K562 (cell line): Measurements from ENCODE around the gene ARAP1. TPM values are rescaled to one million over a fixed set of nuclear protein-coding genes. Genes with fewer than 3 reads are reported as not detected.
A peak's percentile ranks its signal among the peaks of the same experiment; 100 is the strongest.

ENCODE experiments used
- CCNT2 ChIP-seq: IDR thresholded peaks from 2 replicates; pipeline ENCODE4 v1.6.1; 2011; ENCODE audit warnings: borderline replicate concordance, low read depth, mild to moderate bottlenecking, moderate library complexity, mixed read lengths, low read length; ENCODE audit not compliant: insufficient read length; ENCODE audit errors: extremely low read depth
- L3MBTL2 ChIP-seq: fragments of 450-650 bp; IDR thresholded peaks from 2 replicates; pipeline ENCODE4 v1.6.1; 2016; ENCODE audit warnings: mild to moderate bottlenecking, moderate library complexity
- MAZ ChIP-seq, 2 experiments: fragments of 450-650 bp in 1 of 2; sonication (generic) in 1 of 2; formaldehyde crosslinking; IDR thresholded peaks in 1 of 2; conservative IDR thresholded peaks in 1 of 2; 2 replicates each; pipeline versions ENCODE4 v1.4.0 to v1.5.0; 2020; ENCODE audit warnings: mild to moderate bottlenecking in 1 of 2, missing genetic modification reagents in 1 of 2
- NONO ChIP-seq, 2 experiments: fragments of 200-400 bp in 1 of 2; fragments of 450-650 bp in 1 of 2; formaldehyde crosslinking in 1 of 2; IDR thresholded peaks; 2 replicates each; pipeline ENCODE4 v1.6.1; 2017; ENCODE audit warnings: low read depth in 2 of 2, mild to moderate bottlenecking in 2 of 2, moderate library complexity in 2 of 2, low read length in 1 of 2
- NRF1 ChIP-seq, 2 experiments: fragments of 450-650 bp; IDR thresholded peaks in 1 of 2; conservative IDR thresholded peaks in 1 of 2; 2 replicates each; pipeline ENCODE4 v1.6.1; 2014; ENCODE audit warnings: mild to moderate bottlenecking in 2 of 2
- TGIF2 ChIP-seq: sonication (generic); formaldehyde crosslinking; IDR thresholded peaks from 2 replicates; pipeline ENCODE4 v1.8.1; 2022; ENCODE audit warnings: mild to moderate bottlenecking, missing genetic modification reagents, moderate library complexity
- polyA plus RNA-seq, 8 experiments: library from polyadenylated mRNA; depleted of rRNA in 4 of 8; stranded (reverse) in 5 of 8; unstranded in 3 of 8; fragments of >200 nt; fragmentation: Nextera tagmentation in 2 of 8; fragmentation: Illumina TruSeq in 1 of 8; extraction: Ambion mirVana in 2 of 8; extraction: Trizol in 1 of 8; gene quantifications; 2 replicates each; pipeline versions ENCODE4 v1.2.1 to v1.2.3, GENCODE V29; 2011 to 2014; ENCODE audit warnings: inconsistent platforms in 1 of 8, missing spikeins in 1 of 8
- total RNA-seq, 7 experiments: library from RNA; depleted of rRNA in 6 of 7; stranded (reverse); fragments of >200 nt in 6 of 7; fragmentation: Illumina TruSeq in 2 of 7; extraction: Trizol in 2 of 7; gene quantifications; 2 replicates each; pipeline versions ENCODE4 v1.2.1 to v1.2.3, GENCODE V29; 2011 to 2021; ENCODE audit warnings: low replicate concordance in 1 of 7
- TF ChIP-seq, protein P1 (sequence below): sonication (generic); formaldehyde crosslinking; IDR thresholded peaks from 2 replicates; pipeline ENCODE4 v1.8.1; 2023; ENCODE audit warnings: mild to moderate bottlenecking, missing genetic modification reagents
- TF ChIP-seq, protein P2 (sequence below): IDR thresholded peaks from 2 replicates; pipeline ENCODE4 v1.6.1; 2012; ENCODE audit warnings: low read depth, low read length, improper control_type of control experiment, borderline replicate concordance
- TF ChIP-seq, protein P3 (sequence below): fragments of 250-450 bp; sonication (Bioruptor Pico); IDR thresholded peaks from 2 replicates; pipeline ENCODE4 v1.4.0; 2020
- TF ChIP-seq, protein P4 (sequence below): fragments of 200-800 bp; sonication (Bioruptor generic); IDR thresholded peaks from 2 replicates; pipeline ENCODE4 v1.6.1; 2017; ENCODE audit warnings: missing genetic modification characterization, missing compliant biosample characterization

ARAP1 gene
- total and polyA plus RNA-seq, 9 of the 15 experiments (the other 6 are each of a cell fraction or from before 2014, with no cell fraction given): 0.23 to 67.0 (median 24.6) TPM

DNA sequence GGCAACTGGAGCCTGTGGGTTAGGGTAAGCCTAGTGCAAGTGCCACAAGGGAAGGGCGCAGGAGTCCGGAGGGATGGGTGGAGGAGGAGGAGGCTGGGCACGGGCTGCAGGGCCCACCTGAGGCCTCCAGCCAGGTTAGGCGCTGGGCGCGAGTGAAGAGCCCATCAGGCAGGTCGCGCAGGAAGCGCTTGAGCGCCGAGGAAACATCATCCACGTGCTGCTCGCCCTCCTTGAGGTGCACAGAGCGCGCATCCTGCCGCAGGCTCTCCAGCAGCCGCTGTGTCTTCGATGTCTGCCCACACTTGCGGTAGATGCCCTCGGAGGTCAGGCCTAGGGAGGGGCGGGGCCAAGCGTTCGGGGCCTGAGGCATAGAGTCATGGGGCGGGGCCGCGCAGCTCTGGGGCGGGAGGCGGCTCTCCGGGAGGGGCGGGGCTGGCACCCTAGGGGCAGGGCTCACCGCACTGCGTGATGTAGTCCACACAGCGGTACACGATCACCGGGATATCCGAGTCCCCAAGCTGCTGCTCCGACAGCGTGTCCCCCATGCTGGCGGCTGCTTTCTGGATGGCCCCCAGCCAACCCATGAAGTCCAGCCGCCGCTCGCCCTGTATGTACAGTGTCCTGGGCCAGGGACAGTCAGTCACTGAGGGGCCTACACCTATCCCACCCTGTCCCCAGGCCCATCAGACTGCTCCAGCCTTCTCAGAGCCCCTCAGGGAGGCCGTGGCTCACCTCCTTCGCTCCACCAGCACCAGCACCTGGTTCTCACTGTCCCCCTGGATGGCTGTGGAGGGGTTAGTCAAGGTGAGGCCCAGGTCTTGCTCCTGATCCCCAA, 55.1 kb downstream of the ARAP1 start (continued):
- TF ChIP-seq NONO (IDR thresholded peaks at IDR 0.05; ENCODE audit: low read depth in 2 of 2, low read length in 1 of 2) (no peak), L3MBTL2 (no peak), TGIF2 (CRISPR knock-in tag) (no peak), MAZ (CRISPR knock-in tag; conservative IDR thresholded peaks at IDR 0.05 in 1 of 2, IDR thresholded peaks at IDR 0.05 in 1 of 2) (peak in 1 of 2 experiments; percentile 62; a peak in 2 of 4 replicates), CCNT2 (peak; percentile 45), NRF1 (conservative IDR thresholded peaks at IDR 0.05 in 1 of 2, IDR thresholded peaks at IDR 0.05 in 1 of 2) (peak; percentile 72)
- TF ChIP-seq, protein P1, sequence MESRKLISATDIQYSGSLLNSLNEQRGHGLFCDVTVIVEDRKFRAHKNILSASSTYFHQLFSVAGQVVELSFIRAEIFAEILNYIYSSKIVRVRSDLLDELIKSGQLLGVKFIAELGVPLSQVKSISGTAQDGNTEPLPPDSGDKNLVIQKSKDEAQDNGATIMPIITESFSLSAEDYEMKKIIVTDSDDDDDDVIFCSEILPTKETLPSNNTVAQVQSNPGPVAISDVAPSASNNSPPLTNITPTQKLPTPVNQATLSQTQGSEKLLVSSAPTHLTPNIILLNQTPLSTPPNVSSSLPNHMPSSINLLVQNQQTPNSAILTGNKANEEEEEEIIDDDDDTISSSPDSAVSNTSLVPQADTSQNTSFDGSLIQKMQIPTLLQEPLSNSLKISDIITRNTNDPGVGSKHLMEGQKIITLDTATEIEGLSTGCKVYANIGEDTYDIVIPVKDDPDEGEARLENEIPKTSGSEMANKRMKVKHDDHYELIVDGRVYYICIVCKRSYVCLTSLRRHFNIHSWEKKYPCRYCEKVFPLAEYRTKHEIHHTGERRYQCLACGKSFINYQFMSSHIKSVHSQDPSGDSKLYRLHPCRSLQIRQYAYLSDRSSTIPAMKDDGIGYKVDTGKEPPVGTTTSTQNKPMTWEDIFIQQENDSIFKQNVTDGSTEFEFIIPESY: peak; percentile 95
- TF ChIP-seq, protein P2, sequence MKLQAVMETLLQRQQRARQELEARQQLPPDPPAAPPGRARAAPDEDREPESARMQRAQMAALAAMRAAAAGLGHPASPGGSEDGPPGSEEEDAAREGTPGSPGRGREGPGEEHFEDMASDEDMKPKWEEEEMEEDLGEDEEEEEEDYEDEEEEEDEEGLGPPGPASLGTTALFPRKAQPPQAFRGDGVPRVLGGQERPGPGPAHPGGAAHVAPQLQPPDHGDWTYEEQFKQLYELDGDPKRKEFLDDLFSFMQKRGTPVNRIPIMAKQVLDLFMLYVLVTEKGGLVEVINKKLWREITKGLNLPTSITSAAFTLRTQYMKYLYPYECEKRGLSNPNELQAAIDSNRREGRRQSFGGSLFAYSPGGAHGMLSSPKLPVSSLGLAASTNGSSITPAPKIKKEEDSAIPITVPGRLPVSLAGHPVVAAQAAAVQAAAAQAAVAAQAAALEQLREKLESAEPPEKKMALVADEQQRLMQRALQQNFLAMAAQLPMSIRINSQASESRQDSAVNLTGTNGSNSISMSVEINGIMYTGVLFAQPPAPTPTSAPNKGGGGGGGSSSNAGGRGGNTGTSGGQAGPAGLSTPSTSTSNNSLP: no peak
- TF ChIP-seq, protein P3, sequence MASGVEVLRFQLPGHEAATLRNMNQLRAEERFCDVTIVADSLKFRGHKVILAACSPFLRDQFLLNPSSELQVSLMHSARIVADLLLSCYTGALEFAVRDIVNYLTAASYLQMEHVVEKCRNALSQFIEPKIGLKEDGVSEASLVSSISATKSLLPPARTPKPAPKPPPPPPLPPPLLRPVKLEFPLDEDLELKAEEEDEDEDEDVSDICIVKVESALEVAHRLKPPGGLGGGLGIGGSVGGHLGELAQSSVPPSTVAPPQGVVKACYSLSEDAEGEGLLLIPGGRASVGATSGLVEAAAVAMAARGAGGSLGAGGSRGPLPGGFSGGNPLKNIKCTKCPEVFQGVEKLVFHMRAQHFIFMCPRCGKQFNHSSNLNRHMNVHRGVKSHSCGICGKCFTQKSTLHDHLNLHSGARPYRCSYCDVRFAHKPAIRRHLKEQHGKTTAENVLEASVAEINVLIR: no peak
- TF ChIP-seq, protein P4, sequence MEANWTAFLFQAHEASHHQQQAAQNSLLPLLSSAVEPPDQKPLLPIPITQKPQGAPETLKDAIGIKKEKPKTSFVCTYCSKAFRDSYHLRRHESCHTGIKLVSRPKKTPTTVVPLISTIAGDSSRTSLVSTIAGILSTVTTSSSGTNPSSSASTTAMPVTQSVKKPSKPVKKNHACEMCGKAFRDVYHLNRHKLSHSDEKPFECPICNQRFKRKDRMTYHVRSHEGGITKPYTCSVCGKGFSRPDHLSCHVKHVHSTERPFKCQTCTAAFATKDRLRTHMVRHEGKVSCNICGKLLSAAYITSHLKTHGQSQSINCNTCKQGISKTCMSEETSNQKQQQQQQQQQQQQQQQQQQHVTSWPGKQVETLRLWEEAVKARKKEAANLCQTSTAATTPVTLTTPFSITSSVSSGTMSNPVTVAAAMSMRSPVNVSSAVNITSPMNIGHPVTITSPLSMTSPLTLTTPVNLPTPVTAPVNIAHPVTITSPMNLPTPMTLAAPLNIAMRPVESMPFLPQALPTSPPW (CRISPR knock-in tag): peak; percentile 61
